ENCODE measurements around the gene TPST2. TPM values are rescaled to one million over a fixed set of nuclear protein-coding genes. Genes with fewer than 3 reads are reported as not detected.
A peak's percentile ranks its signal among the peaks of the same experiment; 100 is the strongest.

The TPST2 gene
- total RNA-seq: 27.3 and 44.2 TPM in 2 replicates
- 17.8 and 29.6 TPM in 2 replicates for polyA plus RNA-seq

GRCh38 chr22:26589845-26590736, at the start of gene TPST2:
TPST2 (minus strand) TSS chr22:26590132; CDS start chr22:26541630, 48,502 bp downstream.
- no peaks in the 10 kb centered on the region for H3K36me3 ChIP-seq
- no peak within 1 kb of the TSS for H3K27ac ChIP-seq
- H3K4me1 ChIP-seq (ENCODE audit: low read depth): no peaks in the 10 kb centered on the region
- no peak for TF ChIP-seq CTCF (IDR thresholded peaks at IDR 0.05; ENCODE audit: low read depth, low read length)
- DNase-seq (ENCODE audit: low read depth in 1 of 2, low spot score in 1 of 2): peak; percentile 83
- peak within 1 kb of the TSS; percentile 77 for H3K4me3 ChIP-seq
- H3K9me3 ChIP-seq (ENCODE audit: low read depth): no peaks in the 10 kb centered on the region
- no peaks in the 10 kb centered on the region for H3K27me3 ChIP-seq

GRCh38 chr22:26636296-26636695, 46.4 kb upstream of the TPST2 start:
- Histone ChIP-seq H3K4me1 (ENCODE audit: low read depth) (no peaks in the 10 kb centered on the region), H3K4me3 (no peak overlapping the region), H3K27me3 (no peaks in the 10 kb centered on the region), H3K27ac (no peak overlapping the region), H3K36me3 (no peaks in the 10 kb centered on the region), H3K9me3 (ENCODE audit: low read depth) (no peaks in the 10 kb centered on the region)
- TF ChIP-seq CTCF (IDR thresholded peaks at IDR 0.05; ENCODE audit: low read depth, low read length): no peak
- DNase-seq (ENCODE audit: low read depth in 1 of 2, low spot score in 1 of 2): no peak

GRCh38 chr22:26635117-26635516, 45.2 kb upstream of the TPST2 start:
- no peak overlapping the region for H3K27ac ChIP-seq
- no peaks in the 10 kb centered on the region for H3K4me1 ChIP-seq (ENCODE audit: low read depth)
- no peaks in the 10 kb centered on the region for H3K36me3 ChIP-seq
- H3K9me3 ChIP-seq (ENCODE audit: low read depth): no peaks in the 10 kb centered on the region
- no peak for TF ChIP-seq CTCF (IDR thresholded peaks at IDR 0.05; ENCODE audit: low read depth, low read length)
- DNase-seq (ENCODE audit: low read depth in 1 of 2, low spot score in 1 of 2): no peak
- no peaks in the 10 kb centered on the region for H3K27me3 ChIP-seq
- no peak overlapping the region for H3K4me3 ChIP-seq

GRCh38 chr22:26634189-26634588, 44.3 kb upstream of the TPST2 start:
- Histone ChIP-seq H3K4me1 (ENCODE audit: low read depth) (no peaks in the 10 kb centered on the region), H3K9me3 (ENCODE audit: low read depth) (no peaks in the 10 kb centered on the region), H3K27ac (no peak overlapping the region), H3K36me3 (no peaks in the 10 kb centered on the region), H3K4me3 (no peak overlapping the region), H3K27me3 (no peaks in the 10 kb centered on the region)
- no peak for DNase-seq (ENCODE audit: low read depth in 1 of 2, low spot score in 1 of 2)
- TF ChIP-seq CTCF (IDR thresholded peaks at IDR 0.05; ENCODE audit: low read depth, low read length): no peak

GRCh38 chr22:26632422-26633155, 42.7 kb upstream of the TPST2 start:
- H3K27me3 ChIP-seq: no peaks in the 10 kb centered on the region
- H3K4me3 ChIP-seq: no peak overlapping the region
- DNase-seq (ENCODE audit: low read depth in 1 of 2, low spot score in 1 of 2): peak in 1 of 2 donors; percentile 47
- TF ChIP-seq CTCF (IDR thresholded peaks at IDR 0.05; ENCODE audit: low read depth, low read length): no peak
- no peaks in the 10 kb centered on the region for H3K4me1 ChIP-seq (ENCODE audit: low read depth)
- no peaks in the 10 kb centered on the region for H3K36me3 ChIP-seq
- H3K27ac ChIP-seq: no peak overlapping the region
- no peaks in the 10 kb centered on the region for H3K9me3 ChIP-seq (ENCODE audit: low read depth)
